MM.1S (cell line): ENCODE results near the gene NIPSNAP2.

Experiments used
- DNase-seq: peaks from one replicate; pipeline ENCODE4 v3.0.0-alpha.2; 2015
- H2AFZ ChIP-seq: fragments of 300-600 bp; sonication (generic); 2 replicates; pipeline ENCODE4 v1.6.0; 2016; ENCODE audit warnings: antibody characterized with exemption, low read length
- H3F3A ChIP-seq: fragments of 300-600 bp; sonication (generic); 2 replicates; pipeline ENCODE4 v1.6.1; 2016; ENCODE audit warnings: mild to moderate bottlenecking, antibody characterized with exemption, low read length, moderate library complexity, mixed read lengths; ENCODE audit not compliant: insufficient read depth
- H3K27ac ChIP-seq: fragments of 300-600 bp; sonication (generic); 2 replicates; pipeline ENCODE4 v1.5.1; 2016; ENCODE audit warnings: mild to moderate bottlenecking, low read length
- H3K27me3 ChIP-seq: fragments of 300-600 bp; sonication (generic); replicated peaks from 2 replicates; pipeline ENCODE4 v1.6.0; 2016; ENCODE audit warnings: low read length; ENCODE audit not compliant: insufficient read depth
- H3K36me3 ChIP-seq: fragments of 300-600 bp; sonication (generic); replicated peaks from 2 replicates; pipeline ENCODE4 v1.6.1; 2016; ENCODE audit warnings: mild to moderate bottlenecking, low read length, mixed read lengths; ENCODE audit not compliant: insufficient read depth
- H3K4me1 ChIP-seq: fragments of 300-600 bp; sonication (generic); 2 replicates; pipeline ENCODE4 v1.6.1; 2016; ENCODE audit warnings: low read length, mixed read lengths
- H3K4me2 ChIP-seq: fragments of 300-600 bp; sonication (generic); 2 replicates; pipeline ENCODE4 v1.6.0; 2016; ENCODE audit warnings: low read depth, low read length
- H3K4me3 ChIP-seq: fragments of 300-600 bp; sonication (generic); 2 replicates; pipeline ENCODE4 v1.5.1; 2016; ENCODE audit warnings: low read length, mixed read lengths
- H3K79me2 ChIP-seq: fragments of 300-600 bp; sonication (generic); 2 replicates; pipeline ENCODE4 v1.6.1; 2016; ENCODE audit warnings: mixed run types, low read length, mixed read lengths
- H3K9ac ChIP-seq: fragments of 300-600 bp; sonication (generic); 2 replicates; pipeline ENCODE4 v1.6.1; 2016; ENCODE audit warnings: low read length, mixed read lengths
- H3K9me2 ChIP-seq: fragments of 300-600 bp; sonication (generic); replicated peaks from 2 replicates; pipeline ENCODE4 v1.6.1; 2016; ENCODE audit warnings: mild to moderate bottlenecking, low read length, mixed read lengths; ENCODE audit not compliant: insufficient read depth
- H3K9me3 ChIP-seq: fragments of 300-600 bp; sonication (generic); replicated peaks from 2 replicates; pipeline ENCODE4 v1.6.1; 2016; ENCODE audit warnings: mild to moderate bottlenecking, low read length, mixed read lengths; ENCODE audit not compliant: insufficient read depth
- H4K20me1 ChIP-seq: fragments of 300-600 bp; sonication (generic); 2 replicates; pipeline ENCODE4 v1.6.1; 2016; ENCODE audit warnings: mild to moderate bottlenecking, low read length, moderate library complexity, mixed read lengths; ENCODE audit not compliant: insufficient read depth
- EZH2 ChIP-seq: fragments of 300-600 bp; sonication (generic); optimal IDR thresholded peaks from 2 replicates; pipeline ENCODE3; 2017; ENCODE audit warnings: low read depth, mild to moderate bottlenecking, antibody characterized with exemption, low read length, mixed read lengths
- EZH2phosphoT487 ChIP-seq: fragments of 300-600 bp; sonication (generic); IDR thresholded peaks from 2 replicates; pipeline ENCODE4 v1.6.1; 2018; ENCODE audit warnings: antibody characterized with exemption, low read length
- TF ChIP-seq, protein P1 (sequence below): fragments of 300-600 bp; sonication (generic); IDR thresholded peaks from 2 replicates; pipeline ENCODE4 v1.5.1; 2016; ENCODE audit warnings: antibody characterized with exemption, low read length, mixed read lengths

NIPSNAP2 gene

DNA sequence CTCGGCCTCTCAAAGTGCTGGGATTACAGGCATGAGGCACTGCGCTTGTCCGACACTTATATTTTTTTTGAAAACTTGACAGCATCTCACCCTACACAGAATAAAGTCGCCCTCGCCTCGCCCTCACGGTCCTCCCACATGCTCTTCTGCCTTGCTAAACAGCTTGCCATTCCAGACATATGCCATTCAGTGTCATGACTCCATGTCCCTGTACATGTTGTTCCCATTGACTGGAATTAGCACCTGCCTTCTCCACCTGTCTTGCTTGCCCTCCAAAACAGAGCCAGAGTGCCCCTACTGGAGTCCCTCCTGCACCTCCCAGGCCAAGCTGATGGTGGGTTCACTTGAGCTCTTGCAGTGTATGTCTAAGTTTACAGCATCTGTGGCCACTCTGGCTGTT is 6.2 kb downstream of the NIPSNAP2 start:
- no peak for TF ChIP-seq EZH2phosphoT487
- no peak for TF ChIP-seq EZH2
- Histone ChIP-seq H3F3A (no peaks in the 10 kb centered on the region), H2AFZ (no peak overlapping the region), H3K4me3 (no peak overlapping the region), H3K9me3 (no peaks in the 10 kb centered on the region), H3K27ac (no peak overlapping the region), H3K9me2 (no peaks in the 10 kb centered on the region), H3K4me1 (no peaks in the 10 kb centered on the region), H3K36me3 (no peaks in the 10 kb centered on the region), H3K4me2 (no peak overlapping the region), H3K27me3 (no peaks in the 10 kb centered on the region), H3K79me2 (peaks cover 15% of the 10 kb centered on the region), H4K20me1 (no peaks in the 10 kb centered on the region), H3K9ac (no peak overlapping the region)
- no peak for DNase-seq

DNA sequence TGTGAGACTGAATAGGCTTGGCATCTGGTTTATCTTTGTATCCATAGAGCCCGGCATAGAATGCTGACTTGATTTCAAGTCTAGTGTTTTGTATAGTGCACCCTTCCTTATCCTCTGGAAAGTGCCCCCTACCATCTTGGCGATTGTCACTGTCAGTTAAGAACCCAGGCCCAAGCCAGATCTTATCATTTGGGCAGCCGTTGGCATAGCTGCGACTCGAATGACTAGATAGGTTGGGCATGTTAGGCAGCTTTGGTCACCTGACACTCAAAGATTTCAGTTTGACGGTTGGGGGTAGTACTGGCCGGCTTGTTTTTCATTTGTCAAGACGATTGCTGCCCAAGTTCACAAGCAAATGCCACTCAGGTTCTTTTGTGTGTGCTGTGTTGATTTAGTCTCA is 6.6 kb downstream of the NIPSNAP2 start:
- Histone ChIP-seq H3K27me3 (no peaks in the 10 kb centered on the region), H3K9ac (no peak overlapping the region), H3K4me3 (no peak overlapping the region), H3K9me3 (no peaks in the 10 kb centered on the region), H3K79me2 (peaks cover 12% of the 10 kb centered on the region), H3K9me2 (no peaks in the 10 kb centered on the region), H2AFZ (no peak overlapping the region), H3K4me2 (no peak overlapping the region), H3K27ac (no peak overlapping the region), H4K20me1 (no peaks in the 10 kb centered on the region), H3F3A (no peaks in the 10 kb centered on the region), H3K4me1 (no peaks in the 10 kb centered on the region), H3K36me3 (no peaks in the 10 kb centered on the region)
- no peak for DNase-seq
- no peak for TF ChIP-seq EZH2
- TF ChIP-seq, protein P1, sequence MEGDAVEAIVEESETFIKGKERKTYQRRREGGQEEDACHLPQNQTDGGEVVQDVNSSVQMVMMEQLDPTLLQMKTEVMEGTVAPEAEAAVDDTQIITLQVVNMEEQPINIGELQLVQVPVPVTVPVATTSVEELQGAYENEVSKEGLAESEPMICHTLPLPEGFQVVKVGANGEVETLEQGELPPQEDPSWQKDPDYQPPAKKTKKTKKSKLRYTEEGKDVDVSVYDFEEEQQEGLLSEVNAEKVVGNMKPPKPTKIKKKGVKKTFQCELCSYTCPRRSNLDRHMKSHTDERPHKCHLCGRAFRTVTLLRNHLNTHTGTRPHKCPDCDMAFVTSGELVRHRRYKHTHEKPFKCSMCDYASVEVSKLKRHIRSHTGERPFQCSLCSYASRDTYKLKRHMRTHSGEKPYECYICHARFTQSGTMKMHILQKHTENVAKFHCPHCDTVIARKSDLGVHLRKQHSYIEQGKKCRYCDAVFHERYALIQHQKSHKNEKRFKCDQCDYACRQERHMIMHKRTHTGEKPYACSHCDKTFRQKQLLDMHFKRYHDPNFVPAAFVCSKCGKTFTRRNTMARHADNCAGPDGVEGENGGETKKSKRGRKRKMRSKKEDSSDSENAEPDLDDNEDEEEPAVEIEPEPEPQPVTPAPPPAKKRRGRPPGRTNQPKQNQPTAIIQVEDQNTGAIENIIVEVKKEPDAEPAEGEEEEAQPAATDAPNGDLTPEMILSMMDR = no peak
- TF ChIP-seq EZH2phosphoT487 = no peak

DNA sequence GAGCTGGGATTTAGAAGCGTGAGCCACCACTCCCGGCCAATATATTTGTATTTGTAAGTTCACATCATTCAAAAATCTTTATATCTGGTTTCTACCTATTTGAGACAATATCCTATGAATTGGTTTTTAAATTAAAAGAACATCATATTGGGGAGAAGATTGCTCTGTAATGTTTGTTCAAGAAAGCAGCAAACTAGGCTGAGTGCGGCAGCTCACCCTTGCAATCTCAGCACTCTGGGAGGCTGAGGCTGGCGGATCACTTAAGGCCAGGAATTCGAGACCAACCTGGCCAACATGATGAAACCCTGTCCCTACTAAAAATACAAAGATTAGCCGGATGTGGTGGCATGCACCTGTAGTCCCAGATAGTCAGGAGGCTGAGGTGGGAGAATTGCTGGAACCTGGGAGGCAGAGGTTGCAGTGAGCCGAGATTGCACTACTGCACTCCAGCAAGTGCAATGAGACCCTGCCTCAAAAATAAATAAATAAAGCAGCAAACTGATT is 9.4 kb downstream of the NIPSNAP2 start:
- no peak overlapping the region for H3K27ac ChIP-seq
- no peak overlapping the region for H3K9ac ChIP-seq
- no peak overlapping the region for H3K4me2 ChIP-seq
- H3K36me3 ChIP-seq = no peaks in the 10 kb centered on the region
- TF ChIP-seq EZH2phosphoT487 = no peak
- no peak for TF ChIP-seq EZH2
- TF ChIP-seq, protein P1 = no peak
- no peak overlapping the region for H3K4me3 ChIP-seq
- H4K20me1 ChIP-seq = no peaks in the 10 kb centered on the region
- no peaks in the 10 kb centered on the region for H3K9me3 ChIP-seq
- H2AFZ ChIP-seq = no peak overlapping the region
- H3K79me2 ChIP-seq = peaks cover 15% of the 10 kb centered on the region
- no peak for DNase-seq
- H3K9me2 ChIP-seq = no peaks in the 10 kb centered on the region
- no peaks in the 10 kb centered on the region for H3K4me1 ChIP-seq
- no peaks in the 10 kb centered on the region for H3K27me3 ChIP-seq
- H3F3A ChIP-seq = no peaks in the 10 kb centered on the region

DNA sequence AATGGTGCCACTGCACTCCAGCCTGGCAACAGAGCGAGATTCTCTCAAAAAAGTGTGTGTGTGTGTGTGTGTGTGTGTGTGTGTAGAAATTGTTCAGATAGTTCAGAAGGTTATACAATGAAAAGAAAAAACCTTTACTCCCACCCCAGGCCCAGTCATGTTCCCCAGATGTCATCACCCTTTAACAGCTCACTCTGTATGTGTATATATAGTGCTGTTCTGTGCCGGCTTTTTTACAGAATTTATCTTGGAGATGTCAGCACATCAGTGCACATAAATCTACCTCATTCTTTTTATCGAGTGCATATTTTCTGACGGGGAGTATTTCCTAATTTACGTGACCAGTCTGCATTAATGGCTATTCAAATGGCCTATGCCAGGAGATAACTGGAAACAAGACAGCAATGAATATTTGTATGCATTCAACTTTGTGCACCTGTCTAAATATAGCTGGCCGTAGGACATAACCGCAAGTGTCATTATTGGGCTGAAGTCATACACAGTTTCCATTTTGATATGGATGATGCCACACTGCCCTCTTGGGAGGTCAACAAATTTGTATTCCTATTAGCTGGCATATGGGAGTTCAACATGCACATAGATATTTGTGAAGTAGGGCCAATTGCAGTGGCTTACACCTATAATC is 11.7 kb downstream of the NIPSNAP2 start:
- H3K4me2 ChIP-seq = no peak overlapping the region
- no peaks in the 10 kb centered on the region for H3K4me1 ChIP-seq
- no peaks in the 10 kb centered on the region for H3K36me3 ChIP-seq
- H3K9me3 ChIP-seq = no peaks in the 10 kb centered on the region
- no peaks in the 10 kb centered on the region for H3K27me3 ChIP-seq
- no peaks in the 10 kb centered on the region for H4K20me1 ChIP-seq
- H3K27ac ChIP-seq = no peak overlapping the region
- H3K9me2 ChIP-seq = no peaks in the 10 kb centered on the region
- H2AFZ ChIP-seq = no peak overlapping the region
- no peak overlapping the region for H3K4me3 ChIP-seq
- H3F3A ChIP-seq = no peaks in the 10 kb centered on the region
- H3K79me2 ChIP-seq = peaks cover 8% of the 10 kb centered on the region
- no peak for DNase-seq
- no peak overlapping the region for H3K9ac ChIP-seq
- TF ChIP-seq, protein P1 = no peak
- TF ChIP-seq EZH2phosphoT487 (no peak), EZH2 (no peak)
